Activated CD8-positive, alpha-beta memory T cell treated with anti-CD3 and anti-CD28 coated beads for 36 hours (primary cell): ENCODE data around the gene FGD6. TPM values are rescaled to one million over a fixed set of nuclear protein-coding genes. Genes with fewer than 3 reads are reported as not detected.
"Not testable (repeated sequence)": the region's sequence is repeated elsewhere in the genome, so short reads cannot be mapped to it uniquely, and the experiment has no call there.

Source experiments
- CTCF ChIA-PET: fragments of 350-600 bp; sonication (Branson Sonifier 250); formaldehyde crosslinking; loops from one replicate; lab custom pipeline; 2021; ENCODE audit warnings: antibody characterized with exemption; lab: Charles Lee
- POLR2A ChIA-PET: fragments of 350-600 bp; sonication (Branson Sonifier 250); formaldehyde crosslinking; loops from one replicate; lab custom pipeline; 2021; ENCODE audit warnings: antibody characterized with exemption; lab: Charles Lee
- total RNA-seq, 2 experiments: library from RNA; stranded (reverse); gene quantifications; one replicate each; pipeline ENCODE4 v1.2.3, GENCODE V29; 2021

The FGD6 gene
- total RNA-seq = 1 to 10 TPM in 1 of 2 experiments, under 1 TPM in 1; 0.99 to 1.6 TPM

DNA sequence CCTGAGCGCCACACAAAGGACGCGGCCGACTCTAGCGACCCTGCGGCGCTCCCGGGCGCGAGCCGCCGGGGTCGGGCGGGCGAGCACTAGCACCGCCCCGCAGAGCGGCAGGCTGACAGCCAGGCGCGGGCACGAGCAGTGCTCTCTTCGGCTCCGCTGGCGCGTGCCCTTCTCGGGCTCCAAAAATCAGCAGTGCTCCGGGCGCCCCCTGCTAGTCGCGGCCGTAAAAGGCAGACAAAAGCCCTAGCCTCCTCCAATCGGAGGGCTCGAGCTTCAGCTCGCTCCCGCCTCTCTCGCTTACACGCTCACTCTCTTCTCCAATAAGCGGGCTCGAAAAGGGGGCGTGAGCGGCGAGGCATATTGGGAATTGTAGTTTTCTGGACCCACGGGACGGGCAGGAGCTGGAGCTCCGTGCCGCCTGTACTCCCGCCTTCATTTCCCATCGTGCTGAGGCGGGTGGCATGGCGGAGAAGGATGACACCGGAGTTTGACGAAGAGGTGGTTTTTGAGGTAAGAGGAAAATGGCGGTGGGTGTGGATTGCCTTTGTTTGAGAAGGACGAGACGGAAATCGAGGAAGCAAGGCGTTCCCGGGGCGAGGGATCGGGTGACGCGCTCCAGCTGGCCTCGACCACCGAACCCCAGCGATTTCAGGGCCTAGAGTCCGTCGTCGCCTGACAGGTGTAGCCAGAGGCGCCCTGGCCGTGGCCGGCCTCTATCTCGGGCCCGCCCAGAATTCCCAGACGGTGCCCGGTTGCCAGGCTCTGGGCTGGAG, at the start of gene FGD6, which contains the start of gene VEZT:
Gene FGD6, minus strand, starts transcription at position 91 of the 773 bp plus-strand sequence. CDS start 227 bp downstream, outside the sequence.
Gene VEZT, plus strand, starts transcription at position 431 of the 773 bp plus-strand sequence. Its CDS starts 44 bp downstream, at position 475.
- POLR2A ChIA-PET = interaction anchor here (0.5 to 1.5 kb wide), 6 partner anchors 28 to 257 kb away, joined by 3 to 9 read pairs (median 4); partner anchors contain the start of genes METAP2, NDUFA12 and NR2C1
- CTCF ChIA-PET = interaction anchor here (0.6 to 1.9 kb wide), 5 partner anchors 101 to 572 kb away, joined by 3 to 6 read pairs (median 4); partner anchors contain the start of genes METAP2 and NR2C1

DNA sequence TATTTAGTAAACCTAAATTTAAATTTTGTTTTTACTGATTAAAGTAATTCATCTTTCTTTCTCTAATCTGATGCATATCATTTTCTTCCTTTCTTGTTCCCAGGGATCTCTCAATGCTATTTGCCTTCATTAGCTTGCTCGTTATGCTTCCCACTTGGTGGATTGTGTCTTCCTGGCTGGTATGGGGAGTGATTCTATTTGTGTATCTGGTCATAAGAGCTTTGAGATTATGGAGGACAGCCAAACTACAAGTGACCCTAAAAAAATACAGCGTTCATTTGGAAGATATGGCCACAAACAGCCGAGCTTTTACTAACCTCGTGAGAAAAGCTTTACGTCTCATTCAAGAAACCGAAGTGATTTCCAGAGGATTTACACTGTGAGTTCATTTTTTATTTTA, 49.0 kb upstream of the FGD6 start:
- POLR2A ChIA-PET = no interaction called here
- CTCF ChIA-PET = no interaction called here

DNA sequence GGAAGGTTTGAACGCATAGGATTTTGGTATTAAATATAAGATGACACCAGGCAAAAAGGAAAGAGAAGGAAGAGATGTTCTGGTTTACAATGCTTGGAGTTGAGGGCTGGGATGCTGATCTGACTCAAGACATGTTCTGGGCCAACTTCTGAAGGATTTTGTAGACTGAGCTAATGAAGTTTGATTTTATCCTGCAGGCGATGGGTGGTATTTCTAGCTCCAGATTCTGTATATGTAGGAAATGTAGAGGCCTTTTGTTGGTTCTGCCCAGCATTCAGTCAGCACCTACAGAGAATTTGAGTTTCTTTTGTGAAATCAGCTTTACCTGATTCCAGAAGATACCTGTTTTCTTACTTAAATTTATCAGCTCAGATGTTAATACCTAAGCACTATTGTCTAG, 48.5 kb upstream of the FGD6 start:
- POLR2A ChIA-PET = no interaction called here
- CTCF ChIA-PET = no interaction called here

DNA sequence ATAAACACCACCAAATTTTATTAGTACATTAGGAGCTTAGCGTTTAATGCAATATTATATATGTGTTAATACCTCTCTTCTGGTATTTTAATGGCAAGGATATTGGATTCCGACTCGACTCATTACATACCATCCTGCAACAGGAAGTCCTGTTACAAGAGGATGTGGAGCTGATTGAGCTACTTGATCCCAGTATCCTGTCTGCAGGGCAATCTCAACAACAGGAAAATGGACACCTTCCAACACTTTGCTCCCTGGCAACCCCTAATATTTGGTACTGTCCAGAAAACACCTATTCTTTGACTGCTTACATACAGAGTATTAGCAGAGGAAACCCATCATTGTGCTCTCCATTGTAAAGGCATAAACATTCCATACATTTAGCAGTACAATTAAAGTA, 45.5 kb upstream of the FGD6 start:
- ChIA-PET POLR2A (no interaction called here), CTCF (no interaction called here)

DNA sequence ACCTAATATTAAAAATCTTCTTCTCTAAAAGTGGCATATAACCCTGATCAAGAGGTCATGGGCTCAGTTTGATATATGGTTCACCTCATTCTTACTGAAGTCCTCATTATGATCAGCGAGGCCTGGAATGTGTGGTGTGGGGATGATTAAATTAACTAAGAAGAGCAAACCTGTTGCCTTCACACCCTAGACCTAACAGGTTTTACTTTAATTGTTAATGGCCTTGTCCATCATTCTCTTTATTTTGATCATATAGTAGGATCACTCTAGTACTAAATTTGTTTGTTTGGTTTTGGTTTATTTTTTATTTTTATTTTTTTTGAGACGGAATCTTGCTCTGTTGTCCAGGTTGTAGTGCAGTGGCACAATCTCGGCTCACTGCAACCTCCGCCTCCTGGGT, 43.8 kb upstream of the FGD6 start:
- ChIA-PET POLR2A (no interaction called here), CTCF (no interaction called here)

DNA sequence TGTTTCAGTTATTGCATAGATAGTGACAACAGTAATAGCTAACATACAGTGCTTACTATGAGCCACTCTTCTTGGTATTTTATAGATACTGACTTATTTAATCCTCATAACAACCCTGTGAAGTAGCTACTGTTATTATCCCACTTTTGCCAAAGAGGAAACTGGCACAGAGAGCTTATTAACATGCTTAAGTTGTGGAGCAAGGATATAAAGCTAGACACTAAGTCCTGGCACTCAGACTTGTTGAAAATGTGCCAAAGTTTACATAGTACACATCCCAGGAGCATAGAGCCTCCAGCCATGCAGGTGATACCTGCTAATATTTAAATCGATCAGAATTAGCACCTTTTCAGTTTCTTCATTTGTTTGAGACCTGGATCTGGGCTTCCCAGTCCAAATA, 42.1 kb upstream of the FGD6 start:
- ChIA-PET CTCF (no interaction called here), POLR2A (no interaction called here)

DNA sequence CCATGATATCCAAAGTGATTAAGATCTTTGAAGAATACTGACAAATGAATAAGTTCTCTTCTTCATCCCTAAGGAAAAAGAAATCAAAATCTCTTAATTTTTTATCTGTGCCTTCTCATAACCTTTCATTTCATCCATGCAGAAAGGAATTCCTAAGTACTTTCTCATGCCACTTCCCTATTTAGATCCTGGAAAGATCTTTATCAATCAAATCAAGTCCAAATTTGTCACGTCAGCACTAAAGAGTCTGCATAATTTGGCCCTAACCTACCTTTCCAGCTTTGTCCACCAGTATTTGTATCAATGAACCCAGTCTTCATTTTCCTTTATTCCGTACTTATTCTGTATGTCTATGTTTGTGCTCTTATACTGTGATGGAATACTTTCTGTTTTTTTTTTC, 41.5 kb upstream of the FGD6 start:
- ChIA-PET CTCF (no interaction called here), POLR2A (no interaction called here)

DNA sequence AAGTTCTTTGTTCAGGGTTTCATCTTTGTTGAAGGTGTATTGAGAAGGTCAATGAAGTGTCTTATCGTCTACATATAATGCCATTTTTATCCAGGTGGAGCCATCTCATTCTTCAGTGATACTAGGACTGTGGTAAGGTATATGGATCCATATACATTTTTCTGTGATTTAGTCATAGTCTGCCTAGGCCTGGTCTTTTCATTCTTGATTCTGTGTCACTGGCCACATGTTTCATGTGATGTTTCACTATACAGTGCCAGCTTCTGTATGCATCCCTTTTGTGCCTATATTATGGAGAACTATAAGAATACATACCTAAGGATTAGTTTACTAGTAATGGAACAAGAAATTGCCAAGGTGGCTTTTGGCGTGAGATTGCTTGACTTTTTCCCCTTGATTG, 40.9 kb upstream of the FGD6 start:
- ChIA-PET CTCF (no interaction called here), POLR2A (no interaction called here)

DNA sequence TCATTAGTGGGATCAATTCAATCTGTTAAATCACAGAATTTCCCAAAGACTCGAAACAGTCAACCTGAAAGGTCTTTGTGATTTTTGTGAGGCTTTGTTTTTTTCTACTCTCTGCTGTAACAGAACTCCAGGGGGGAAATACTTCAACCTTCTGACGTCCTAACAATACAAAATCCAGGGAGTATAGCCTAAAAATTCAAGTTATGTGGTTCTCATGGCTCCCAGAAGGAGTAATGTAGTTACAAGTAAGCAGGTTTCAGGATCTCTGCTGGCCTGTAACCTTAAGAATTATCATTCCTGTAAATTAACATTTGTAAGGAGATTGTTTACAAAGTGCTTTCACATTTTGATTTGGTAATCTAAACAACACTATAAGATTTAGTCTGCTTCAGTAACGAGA, 40.3 kb upstream of the FGD6 start:
- ChIA-PET POLR2A (no interaction called here), CTCF (no interaction called here)

DNA sequence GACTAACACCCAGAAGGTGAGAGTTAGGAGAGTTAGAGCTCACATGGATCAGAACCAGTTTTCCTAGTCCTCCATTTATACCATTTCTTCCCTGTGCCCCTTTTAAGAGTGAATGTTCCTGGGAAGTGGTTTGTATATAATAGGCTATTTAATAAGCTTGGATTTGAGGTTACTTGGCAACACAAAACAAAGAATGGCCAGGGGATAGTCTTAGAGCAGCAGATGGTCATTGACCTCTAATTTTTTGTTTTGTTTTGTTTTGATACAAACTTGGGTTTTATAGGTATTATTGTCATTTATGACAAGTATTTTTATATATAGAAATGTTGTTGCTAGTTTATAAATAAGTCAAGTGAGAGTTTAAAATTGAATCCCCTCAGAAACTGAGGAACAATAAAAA, 36.1 kb upstream of the FGD6 start:
- POLR2A ChIA-PET = no interaction called here
- CTCF ChIA-PET = interaction anchor here (0.6 kb wide), 1 partner anchor 17 kb away, joined by 3 read pairs; no protein-coding TSS in a partner anchor

DNA sequence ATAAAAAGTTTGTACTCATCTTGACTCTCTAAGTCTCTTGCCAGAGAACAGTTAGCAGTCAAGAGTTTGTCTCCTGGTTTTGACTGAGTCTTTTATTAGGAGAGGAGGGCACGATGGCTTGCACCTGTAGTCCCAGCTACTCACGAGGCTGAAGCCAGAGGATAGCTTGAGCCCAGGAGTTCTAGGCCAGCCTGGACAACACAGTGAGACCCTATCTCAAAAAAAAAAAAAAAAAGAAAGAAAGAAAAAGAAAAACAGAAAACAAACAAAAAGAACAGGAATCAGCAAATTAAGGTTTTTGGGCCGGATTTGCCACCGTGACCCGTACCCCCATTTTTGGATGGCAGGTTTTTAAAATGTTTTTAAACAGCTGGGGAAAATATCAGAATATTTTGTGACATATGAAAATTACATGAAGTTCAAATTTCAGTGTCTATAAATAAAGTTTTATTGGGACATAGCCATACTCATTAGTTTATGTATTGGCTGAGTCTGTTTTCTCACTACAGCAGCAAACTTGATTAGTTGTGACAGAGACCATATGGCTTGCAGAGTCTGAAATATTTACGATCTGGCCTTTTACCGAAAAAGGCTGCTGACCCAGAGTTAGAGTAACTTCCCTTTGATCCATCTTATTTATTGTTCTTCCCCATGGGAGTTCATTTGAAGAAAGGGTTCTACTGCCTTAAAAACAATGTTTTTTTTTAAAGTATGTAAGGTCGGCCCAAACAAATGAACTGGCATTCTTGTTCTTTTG, 31.5 kb upstream of the FGD6 start:
- CTCF ChIA-PET = no interaction called here
- POLR2A ChIA-PET = interaction anchor here (0.6 kb wide), 1 partner anchor 65 kb away, joined by 3 read pairs; no protein-coding TSS in a partner anchor

DNA sequence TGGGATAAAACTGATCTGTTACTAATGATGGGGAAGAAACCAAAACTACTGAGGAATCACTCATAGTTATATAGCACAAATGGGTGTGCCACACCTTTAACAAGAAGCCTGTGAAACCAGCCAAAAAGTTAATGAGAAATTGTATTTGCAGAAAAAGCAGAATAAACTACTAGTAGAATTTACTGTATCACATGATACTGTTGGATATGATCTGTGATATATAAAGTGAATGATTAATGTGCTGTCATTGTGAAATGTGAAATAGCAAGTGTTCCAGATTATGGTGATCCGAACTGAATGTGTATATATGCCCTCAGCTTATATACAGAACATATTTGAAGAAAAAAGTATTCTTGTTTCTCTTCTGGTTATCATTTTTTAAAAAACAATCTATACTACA, 30.8 kb upstream of the FGD6 start:
- POLR2A ChIA-PET = no interaction called here
- CTCF ChIA-PET = no interaction called here

DNA sequence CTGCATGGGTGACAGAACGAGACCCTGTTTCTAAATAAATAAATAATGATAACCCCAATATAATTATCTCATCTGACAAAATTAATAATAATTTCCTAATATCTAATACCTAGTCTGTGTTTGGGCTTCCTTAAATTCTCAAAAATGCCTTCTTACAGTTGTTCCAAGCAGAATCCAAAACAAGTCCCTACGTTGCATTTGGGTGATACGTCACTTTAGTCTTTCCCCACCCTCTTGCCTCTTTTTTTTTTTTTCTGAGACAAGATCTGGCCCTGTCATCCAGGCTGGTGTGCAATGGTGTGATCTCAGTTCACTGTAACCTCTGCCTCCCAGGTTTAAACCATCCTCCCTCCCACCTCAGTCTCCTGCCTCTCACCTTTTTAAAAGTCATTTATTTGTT, 27.1 kb upstream of the FGD6 start:
- POLR2A ChIA-PET = no interaction called here
- CTCF ChIA-PET = no interaction called here

DNA sequence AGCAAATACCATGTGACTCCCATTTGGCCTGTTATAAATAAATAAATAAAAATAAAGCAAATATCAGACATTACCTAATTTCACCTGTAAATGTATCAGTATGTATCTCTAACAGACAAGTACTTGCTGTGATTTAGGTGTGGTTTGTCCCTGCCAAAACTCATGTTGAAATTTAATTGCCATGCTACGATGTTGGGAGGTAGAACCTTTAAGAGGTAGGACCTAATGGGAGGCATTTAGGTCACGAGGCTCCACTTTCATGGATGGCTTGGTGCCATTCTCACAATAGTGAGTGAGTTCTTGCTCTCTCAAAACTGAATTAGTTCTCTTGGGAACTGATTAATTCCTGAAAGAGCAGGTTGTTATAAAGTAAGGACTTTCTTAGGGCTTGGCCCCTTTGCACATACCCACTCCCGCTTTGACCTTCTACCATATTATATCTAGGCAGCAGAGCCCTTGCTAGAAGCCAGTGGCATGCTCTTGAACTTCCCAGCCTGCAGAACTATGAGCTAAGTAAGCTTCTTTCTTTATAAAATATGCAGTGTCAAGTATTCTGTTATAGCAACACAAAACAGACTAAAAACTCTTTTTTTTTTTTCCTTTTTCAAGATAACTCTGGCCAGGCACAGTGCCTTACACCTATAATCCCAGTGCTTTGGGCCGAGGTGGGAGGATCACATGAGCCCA, 26.4 kb upstream of the FGD6 start:
- ChIA-PET CTCF (no interaction called here), POLR2A (interaction anchor here (0.6 kb wide), 1 partner anchor 230 kb away, joined by 3 read pairs; no protein-coding TSS in a partner anchor)

DNA sequence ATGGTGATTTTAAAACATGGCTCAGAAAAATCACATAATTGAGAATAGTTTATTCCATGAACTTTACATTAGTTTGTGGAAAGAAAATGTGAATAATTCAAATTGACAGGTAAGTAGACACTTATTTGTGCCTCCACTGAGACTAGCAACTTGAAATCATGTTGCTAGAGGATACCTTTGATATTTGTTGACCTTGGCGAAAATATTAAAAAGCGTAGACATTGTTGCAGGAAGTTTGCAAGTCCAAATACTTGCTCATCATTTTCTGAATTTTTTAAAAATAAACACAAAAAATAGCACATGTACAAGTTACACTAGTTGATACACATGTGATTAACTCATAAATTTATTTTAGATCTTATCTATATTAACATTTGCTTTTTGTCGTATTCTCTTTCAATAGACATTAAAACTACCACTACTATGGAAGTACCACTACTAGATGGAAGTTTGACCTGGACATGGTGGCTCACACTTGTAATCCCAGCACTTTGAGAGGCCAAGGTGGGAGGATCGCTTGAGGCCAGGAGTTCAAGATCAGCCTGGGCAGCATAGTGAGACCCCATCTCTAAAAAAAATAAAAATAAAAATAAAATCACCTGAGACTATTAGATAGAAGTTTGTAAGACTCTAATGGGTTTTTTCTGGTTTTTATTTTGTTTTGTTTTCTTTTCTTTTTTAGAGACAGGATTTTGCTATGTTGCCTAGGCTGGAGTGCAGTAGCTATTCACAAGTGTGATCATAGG, 24.7 kb upstream of the FGD6 start:
- POLR2A ChIA-PET = no interaction called here
- CTCF ChIA-PET = no interaction called here

DNA sequence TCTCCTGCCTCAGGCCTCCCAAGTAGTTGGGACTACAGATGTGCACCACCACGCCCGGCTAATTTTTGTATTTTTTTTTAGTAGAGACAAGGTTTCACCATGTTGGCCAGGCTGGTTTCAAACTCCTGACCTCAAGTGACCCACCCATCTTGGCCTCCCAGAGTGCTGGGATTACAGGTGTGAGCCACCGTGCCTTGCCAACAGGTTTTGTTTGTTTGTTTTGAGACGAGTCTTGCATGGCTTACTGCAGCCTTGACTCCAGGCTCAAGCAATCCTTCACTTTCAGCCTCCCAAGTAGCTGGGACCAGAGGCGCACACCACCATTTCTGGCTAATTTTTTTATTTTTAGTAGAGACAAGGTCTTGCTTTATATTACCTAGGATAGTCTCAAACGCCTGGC, 23.9 kb upstream of the FGD6 start:
- CTCF ChIA-PET, POLR2A ChIA-PET: not testable (repeated sequence)

DNA sequence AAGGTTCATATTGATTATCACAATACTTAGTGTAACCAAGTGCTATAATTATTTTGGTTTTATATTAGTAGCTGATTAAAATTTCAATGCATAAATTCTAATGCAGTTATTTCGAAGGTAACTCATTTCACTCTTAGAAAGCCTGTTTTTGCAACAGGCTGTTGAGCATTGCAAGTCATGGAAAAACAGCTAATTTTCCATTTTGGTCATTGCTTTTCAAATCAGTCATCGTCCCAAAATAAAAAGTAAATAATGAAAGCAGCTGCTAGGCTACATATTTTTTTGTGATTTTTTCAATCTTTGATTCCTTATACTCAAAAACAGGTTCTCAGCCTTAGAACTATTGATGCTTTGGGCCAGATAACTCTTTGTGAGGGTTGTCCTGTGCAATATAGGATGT, 23.3 kb upstream of the FGD6 start:
- CTCF ChIA-PET = no interaction called here

DNA sequence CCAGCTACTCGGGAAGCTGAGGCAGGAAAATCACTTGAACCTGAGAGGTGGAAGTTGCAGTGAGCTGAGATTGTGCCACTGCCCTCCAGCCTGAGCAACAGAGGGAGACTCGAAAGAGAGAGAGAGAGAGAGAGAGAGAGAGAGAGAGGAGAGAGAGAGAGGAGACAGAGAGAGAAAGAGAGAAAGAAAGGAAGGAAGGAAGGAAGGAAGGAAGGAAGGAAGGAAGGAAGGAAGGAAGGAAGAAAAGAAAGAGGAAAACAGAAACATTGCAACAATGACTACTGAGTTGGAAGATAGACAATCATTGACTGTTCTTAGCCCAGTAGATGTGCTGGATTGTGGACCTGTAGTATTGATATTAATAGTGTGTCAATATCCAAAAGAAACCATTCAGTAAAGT, 22.6 kb upstream of the FGD6 start:
- POLR2A ChIA-PET, CTCF ChIA-PET: not testable (repeated sequence)

More for the DNA sequence above, 23.3 kb upstream of the FGD6 start:
- POLR2A ChIA-PET = no interaction called here

DNA sequence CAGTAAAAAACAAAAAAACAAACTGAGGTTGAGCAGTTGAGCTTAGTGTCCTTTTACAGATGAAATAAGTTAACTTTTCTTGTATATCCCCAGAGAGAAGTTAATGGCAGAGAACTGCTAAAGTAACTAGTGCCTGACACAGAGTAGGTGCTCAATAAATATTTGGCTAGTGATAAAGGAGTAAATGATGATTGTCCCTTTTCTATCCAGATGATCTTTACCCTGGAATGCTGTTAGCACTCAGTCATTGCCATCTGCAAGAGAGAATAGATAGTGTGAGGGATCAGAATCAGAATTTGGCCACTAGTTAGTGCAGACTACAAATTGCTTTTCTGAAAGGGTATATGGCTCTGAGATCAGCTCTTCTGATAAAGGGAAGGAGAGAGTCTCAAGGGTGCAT, 21.9 kb upstream of the FGD6 start:
- ChIA-PET POLR2A (no interaction called here), CTCF (no interaction called here)
